GM23248 (cell line): ENCODE measurements around the gene PCSK5. TPM values are rescaled to one million over a fixed set of nuclear protein-coding genes. Genes with fewer than 3 reads are reported as not detected.

Source experiments
- DNase-seq: peaks from one replicate; pipeline ENCODE4 v3.0.0-alpha.2; 2015
- H2AFZ ChIP-seq: fragments of 200-600 bp; sonication (generic); 2 replicates; pipeline ENCODE4 v1.6.1; 2016; ENCODE audit warnings: antibody characterized with exemption
- H3F3A ChIP-seq: fragments of 200-600 bp; sonication (generic); 2 replicates; pipeline ENCODE4 v1.6.1; 2016; ENCODE audit warnings: mild to moderate bottlenecking, antibody characterized with exemption, mixed run types; ENCODE audit not compliant: insufficient read depth
- H3K27ac ChIP-seq: fragments of 200-600 bp; sonication (generic); 2 replicates; pipeline ENCODE4 v1.5.1; 2016; ENCODE audit warnings: mild to moderate bottlenecking
- H3K27me3 ChIP-seq: fragments of 200-600 bp; sonication (generic); replicated peaks from 2 replicates; pipeline ENCODE4 v1.6.1; 2016; ENCODE audit warnings: mild to moderate bottlenecking; ENCODE audit not compliant: insufficient read depth
- H3K36me3 ChIP-seq: fragments of 200-600 bp; sonication (generic); 2 replicates; pipeline ENCODE4 v1.6.1; 2016; ENCODE audit warnings: low read depth, mild to moderate bottlenecking
- H3K4me1 ChIP-seq: fragments of 200-600 bp; sonication (generic); 2 replicates; pipeline ENCODE4 v1.6.1; 2016; ENCODE audit warnings: mild to moderate bottlenecking; ENCODE audit not compliant: insufficient read depth
- H3K4me2 ChIP-seq: fragments of 200-600 bp; sonication (generic); one replicate; pipeline ENCODE4 v1.6.1; 2016; ENCODE audit warnings: mild to moderate bottlenecking; ENCODE audit not compliant: unreplicated experiment
- H3K4me3 ChIP-seq: fragments of 200-600 bp; sonication (generic); 2 replicates; pipeline ENCODE4 v1.5.1; 2016; ENCODE audit warnings: mild to moderate bottlenecking
- H3K79me2 ChIP-seq: fragments of 200-600 bp; sonication (generic); 2 replicates; pipeline ENCODE4 v1.6.1; 2016; ENCODE audit warnings: mild to moderate bottlenecking; ENCODE audit not compliant: insufficient read depth
- H3K9ac ChIP-seq: fragments of 200-600 bp; sonication (generic); 2 replicates; pipeline ENCODE4 v1.6.1; 2016; ENCODE audit warnings: mild to moderate bottlenecking
- H3K9me2 ChIP-seq: fragments of 200-600 bp; sonication (generic); 2 replicates; pipeline ENCODE4 v1.6.1; 2016; ENCODE audit warnings: mixed run types, mild to moderate bottlenecking, moderate library complexity; ENCODE audit not compliant: insufficient read depth
- H3K9me3 ChIP-seq: fragments of 200-600 bp; sonication (generic); one replicate; pipeline ENCODE4 v1.6.1; 2017; ENCODE audit warnings: low read depth
- H4K20me1 ChIP-seq: fragments of 200-600 bp; sonication (generic); 2 replicates; pipeline ENCODE4 v1.6.0; 2016; ENCODE audit not compliant: insufficient read depth
- EZH2 ChIP-seq: fragments of 200-600 bp; sonication (generic); IDR thresholded peaks from 2 replicates; pipeline ENCODE4 v1.6.1; 2018; ENCODE audit warnings: antibody characterized with exemption, mild to moderate bottlenecking; ENCODE audit not compliant: insufficient read depth, poor library complexity, severe bottlenecking
- EZH2phosphoT487 ChIP-seq: fragments of 200-600 bp; sonication (generic); IDR thresholded peaks from 2 replicates; pipeline ENCODE4 v1.6.1; 2018; ENCODE audit warnings: antibody characterized with exemption, moderate library complexity, mild to moderate bottlenecking, low read depth; ENCODE audit not compliant: insufficient read depth
- WGBS, 2 experiments: methylation state at CpG; one replicate each; pipeline ENCODE4 v1.1.6; 2015 to 2017; ENCODE audit warnings: low lambda C conversion rate in 2 of 2, low coverage in 1 of 2; ENCODE audit errors: missing lambda C conversion rate in 2 of 2; 5-methylcytosine and 5-hydroxymethylcytosine counted together
- in situ Hi-C: fragments of 300-500 bp; cut with MboI; formaldehyde crosslinking; loops from 2 replicates; pipeline ENCODE4 v1.15.0; 2020
- polyA plus RNA-seq: library from polyadenylated mRNA; unstranded; fragments of >200 nt; fragmentation: Nextera tagmentation; extraction: Ambion mirVana; gene quantifications from 2 replicates; pipeline ENCODE4 v1.2.1, GENCODE V29; 2016
- total RNA-seq: library from RNA; depleted of rRNA; stranded (reverse); fragments of >200 nt; shearing (Covaris generic); gene quantifications from 2 replicates; pipeline ENCODE4 v1.2.3, GENCODE V29; 2014

Gene PCSK5
- total and polyA plus RNA-seq, 2 experiments from 2014 or later, result 2.3 to 3.9 TPM

DNA sequence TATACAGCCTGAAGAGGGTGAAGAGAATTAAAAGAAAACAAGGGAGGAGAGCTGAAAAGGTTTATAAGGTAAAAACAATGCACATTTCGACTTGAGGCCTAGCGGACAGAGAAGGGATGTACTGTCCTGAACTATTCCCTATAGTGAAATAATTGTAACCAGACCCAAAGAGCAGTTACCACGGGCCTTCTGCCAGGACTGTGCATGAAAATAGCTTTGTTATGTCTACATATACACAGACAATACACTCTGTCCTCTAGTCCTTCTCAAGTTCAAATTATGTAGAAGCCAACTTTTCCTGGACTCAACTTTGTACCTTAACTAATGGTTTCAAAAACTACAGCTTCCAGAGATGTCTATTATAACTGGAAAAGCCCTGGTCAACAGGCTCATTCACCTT lies 223.7 kb downstream of the PCSK5 start:
- H3K9me3 ChIP-seq, result no peaks in the 10 kb centered on the region
- no peaks in the 10 kb centered on the region for H3K9me2 ChIP-seq
- H3F3A ChIP-seq, result no peaks in the 10 kb centered on the region
- no peaks in the 10 kb centered on the region for H3K4me1 ChIP-seq
- no peak overlapping the region for H3K4me2 ChIP-seq
- H4K20me1 ChIP-seq, result no peaks in the 10 kb centered on the region
- no peak overlapping the region for H3K27ac ChIP-seq
- no peaks in the 10 kb centered on the region for H3K36me3 ChIP-seq
- in situ Hi-C loops, result no loop called here
- H3K4me3 ChIP-seq, result no peak overlapping the region
- TF ChIP-seq EZH2 (no peak), EZH2phosphoT487 (no peak)
- no peaks in the 10 kb centered on the region for H3K27me3 ChIP-seq
- 59 to 67% methylated on average over 3 of the region's 3 CpGs for WGBS, 2 experiments
- H3K9ac ChIP-seq, result no peak overlapping the region
- peak; percentile 5 for DNase-seq
- no peak overlapping the region for H2AFZ ChIP-seq
- H3K79me2 ChIP-seq, result no peaks in the 10 kb centered on the region

- H3K4me3 ChIP-seq, result no peak overlapping the region
- no peak overlapping the region for H3K4me2 ChIP-seq
- no peaks in the 10 kb centered on the region for H4K20me1 ChIP-seq
- H3K79me2 ChIP-seq, result no peaks in the 10 kb centered on the region
- H2AFZ ChIP-seq, result no peak overlapping the region
- H3K9ac ChIP-seq, result no peak overlapping the region
- no peak overlapping the region for H3K27ac ChIP-seq
- in situ Hi-C loops, result no loop called here
- no peaks in the 10 kb centered on the region for H3K36me3 ChIP-seq
- no peaks in the 10 kb centered on the region for H3F3A ChIP-seq
- 92 to 98% methylated on average over 2 of the region's 2 CpGs for WGBS, 2 experiments
- H3K9me3 ChIP-seq, result no peaks in the 10 kb centered on the region
- no peaks in the 10 kb centered on the region for H3K9me2 ChIP-seq
- no peaks in the 10 kb centered on the region for H3K27me3 ChIP-seq
- no peak for TF ChIP-seq EZH2
- TF ChIP-seq EZH2phosphoT487, result no peak
- no peaks in the 10 kb centered on the region for H3K4me1 ChIP-seq
- no peak for DNase-seq
These were observed 224.9 kb downstream of the PCSK5 start for GRCh38 chr9:76115396-76115795.

DNA sequence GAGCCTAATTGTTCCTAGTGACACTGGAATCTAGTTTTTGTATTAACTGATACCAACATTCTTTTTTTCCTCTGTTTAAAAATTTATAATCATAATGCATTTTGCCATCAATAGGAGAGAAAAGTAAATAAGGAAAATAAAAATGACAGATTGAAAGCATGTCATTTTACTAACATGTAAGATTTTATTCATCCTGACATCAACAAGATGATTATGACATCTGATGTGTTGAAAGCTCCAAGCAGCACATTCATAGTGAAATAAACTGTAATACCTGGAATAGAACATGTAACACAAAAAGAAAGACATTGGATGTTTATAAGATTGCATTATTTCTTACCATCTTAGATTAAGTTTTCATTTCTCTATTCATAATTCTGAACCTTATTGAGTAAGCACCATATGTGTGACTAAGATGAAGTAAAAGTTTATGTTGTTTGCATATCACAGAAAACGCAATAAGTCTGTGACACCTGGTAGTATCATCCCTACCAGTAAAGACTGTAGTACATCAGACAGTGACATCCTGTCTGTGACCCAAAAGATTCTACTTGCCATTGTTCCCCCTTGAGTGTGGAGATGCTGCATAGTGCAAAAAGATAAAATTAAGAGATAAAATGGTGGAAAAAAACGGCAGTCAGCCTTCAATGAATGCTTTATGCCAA lies 225.6 kb downstream of the PCSK5 start:
- in situ Hi-C loops, result no loop called here
- H3K4me2 ChIP-seq, result no peak overlapping the region
- 91 to 100% methylated on average over 2 of the region's 2 CpGs for WGBS, 2 experiments

DNA sequence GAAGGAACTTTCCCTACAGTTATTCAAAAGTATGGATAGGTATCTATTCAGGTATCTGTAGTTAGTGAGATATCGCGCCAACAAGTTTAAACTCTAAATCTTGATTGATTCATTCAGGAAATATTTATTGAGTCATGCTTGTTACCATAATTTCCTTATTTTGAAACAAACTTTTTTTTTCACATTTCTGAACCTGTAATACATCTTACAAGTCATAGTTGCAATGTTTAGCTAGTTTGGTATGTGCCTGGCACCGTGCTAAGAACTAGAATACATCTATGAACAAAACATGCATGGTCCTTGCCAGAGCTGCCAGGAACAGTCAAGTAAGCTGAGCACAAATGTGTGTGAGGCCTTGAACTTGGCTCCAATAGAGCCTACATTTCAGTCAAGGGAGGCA lies 226.4 kb downstream of the PCSK5 start:
- Histone ChIP-seq H4K20me1 (no peaks in the 10 kb centered on the region), H3K9me3 (no peaks in the 10 kb centered on the region), H3K36me3 (no peaks in the 10 kb centered on the region), H3K4me2 (no peak overlapping the region), H3F3A (no peaks in the 10 kb centered on the region), H2AFZ (no peak overlapping the region), H3K27ac (no peak overlapping the region), H3K27me3 (no peaks in the 10 kb centered on the region), H3K4me3 (no peak overlapping the region), H3K4me1 (no peaks in the 10 kb centered on the region), H3K79me2 (no peaks in the 10 kb centered on the region), H3K9me2 (no peaks in the 10 kb centered on the region), H3K9ac (no peak overlapping the region)
- DNase-seq, result peak; percentile 4
- 67 to 76% methylated on average over 3 of the region's 3 CpGs for WGBS, 2 experiments
- TF ChIP-seq EZH2 (no peak), EZH2phosphoT487 (no peak)
- in situ Hi-C loops, result no loop called here

More for the DNA sequence above, 225.6 kb downstream of the PCSK5 start:
- no peaks in the 10 kb centered on the region for H3K4me1 ChIP-seq
- H3K9me3 ChIP-seq, result no peaks in the 10 kb centered on the region
- H3F3A ChIP-seq, result no peaks in the 10 kb centered on the region
- H3K79me2 ChIP-seq, result no peaks in the 10 kb centered on the region
- DNase-seq, result no peak
- no peak overlapping the region for H3K9ac ChIP-seq
- no peaks in the 10 kb centered on the region for H4K20me1 ChIP-seq
- no peak overlapping the region for H3K4me3 ChIP-seq
- no peaks in the 10 kb centered on the region for H3K36me3 ChIP-seq
- no peaks in the 10 kb centered on the region for H3K27me3 ChIP-seq
- no peaks in the 10 kb centered on the region for H3K9me2 ChIP-seq
- no peak overlapping the region for H2AFZ ChIP-seq
- H3K27ac ChIP-seq, result no peak overlapping the region
- TF ChIP-seq EZH2phosphoT487 (no peak), EZH2 (no peak)

GRCh38 chr9:76127637-76128036 lies 237.2 kb downstream of the PCSK5 start:
- no peak overlapping the region for H3K27ac ChIP-seq
- H3K36me3 ChIP-seq, result no peaks in the 10 kb centered on the region
- H3F3A ChIP-seq, result no peaks in the 10 kb centered on the region
- H3K4me2 ChIP-seq, result no peak overlapping the region
- H3K79me2 ChIP-seq, result no peaks in the 10 kb centered on the region
- DNase-seq, result no peak
- no peaks in the 10 kb centered on the region for H3K9me2 ChIP-seq
- H3K27me3 ChIP-seq, result no peaks in the 10 kb centered on the region
- no peak for TF ChIP-seq EZH2
- WGBS, 2 experiments, result 82 to 84% methylated on average over 5 of the region's 5 CpGs
- no peak overlapping the region for H2AFZ ChIP-seq
- no peaks in the 10 kb centered on the region for H4K20me1 ChIP-seq
- in situ Hi-C loops, result no loop called here
- H3K4me3 ChIP-seq, result no peak overlapping the region
- no peaks in the 10 kb centered on the region for H3K9me3 ChIP-seq
- H3K4me1 ChIP-seq, result no peaks in the 10 kb centered on the region
- no peak overlapping the region for H3K9ac ChIP-seq
